AG09309 (cell line): ENCODE results near the gene LPIN1.
"Not testable (repeated sequence)": the region's sequence is repeated elsewhere in the genome, so short reads cannot be mapped to it uniquely, and the experiment has no call there.

ENCODE experiments used
- DNase-seq: peaks from one replicate; pipeline ENCODE4 v3.0.0-alpha.2; 2010; ENCODE audit warnings: low read depth
- H3K4me3 ChIP-seq: 2 replicates; pipeline ENCODE4 v1.5.1; 2011; ENCODE audit warnings: mild to moderate bottlenecking, low read depth, low read length, moderate library complexity; ENCODE audit not compliant: control insufficient read depth
- TF ChIP-seq, protein P1 (sequence below): IDR thresholded peaks from 2 replicates; pipeline ENCODE4 v1.5.1; 2011; ENCODE audit warnings: mild to moderate bottlenecking, low read depth, low read length, inconsistent platforms; ENCODE audit not compliant: insufficient read depth, control insufficient read depth; ENCODE audit errors: missing control alignments

Gene LPIN1

DNA sequence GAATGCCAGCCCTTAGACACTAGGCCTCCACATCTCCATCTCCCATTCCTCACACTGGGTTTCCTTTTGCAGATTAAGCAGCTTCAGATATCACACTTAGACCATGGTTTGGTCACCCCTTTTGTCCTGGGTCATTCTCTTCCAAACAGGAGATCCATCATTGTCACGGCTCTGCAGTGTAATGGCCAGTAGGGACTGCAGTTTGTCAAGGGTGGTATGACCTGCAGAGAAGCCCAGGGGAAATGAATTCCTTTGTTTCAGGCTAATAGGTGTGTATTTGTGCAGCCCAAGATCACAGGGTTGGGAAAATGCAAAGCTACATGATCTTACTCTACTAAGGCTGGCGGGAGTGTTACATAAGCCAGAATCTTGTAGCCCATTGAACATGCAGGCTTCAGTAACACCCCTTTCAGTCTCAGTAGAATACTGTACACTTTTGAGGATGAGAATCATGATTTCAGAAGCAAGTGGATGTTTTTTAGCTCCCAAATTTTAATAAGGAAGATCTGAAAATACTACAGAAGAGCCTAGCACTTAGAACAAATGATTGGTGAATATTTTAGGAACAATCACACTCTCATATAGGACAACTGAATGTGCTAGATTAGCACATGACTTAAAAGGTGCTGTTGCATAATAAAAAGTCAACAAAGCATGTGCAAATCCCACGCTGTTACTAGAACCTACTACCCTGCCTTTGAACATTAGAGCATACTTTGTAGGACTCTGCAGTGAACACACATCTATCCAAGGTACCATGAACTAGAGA, 24.0 kb upstream of the LPIN1 start:
- DNase-seq, result no peak
- no peak overlapping the region for H3K4me3 ChIP-seq
- TF ChIP-seq, protein P1, sequence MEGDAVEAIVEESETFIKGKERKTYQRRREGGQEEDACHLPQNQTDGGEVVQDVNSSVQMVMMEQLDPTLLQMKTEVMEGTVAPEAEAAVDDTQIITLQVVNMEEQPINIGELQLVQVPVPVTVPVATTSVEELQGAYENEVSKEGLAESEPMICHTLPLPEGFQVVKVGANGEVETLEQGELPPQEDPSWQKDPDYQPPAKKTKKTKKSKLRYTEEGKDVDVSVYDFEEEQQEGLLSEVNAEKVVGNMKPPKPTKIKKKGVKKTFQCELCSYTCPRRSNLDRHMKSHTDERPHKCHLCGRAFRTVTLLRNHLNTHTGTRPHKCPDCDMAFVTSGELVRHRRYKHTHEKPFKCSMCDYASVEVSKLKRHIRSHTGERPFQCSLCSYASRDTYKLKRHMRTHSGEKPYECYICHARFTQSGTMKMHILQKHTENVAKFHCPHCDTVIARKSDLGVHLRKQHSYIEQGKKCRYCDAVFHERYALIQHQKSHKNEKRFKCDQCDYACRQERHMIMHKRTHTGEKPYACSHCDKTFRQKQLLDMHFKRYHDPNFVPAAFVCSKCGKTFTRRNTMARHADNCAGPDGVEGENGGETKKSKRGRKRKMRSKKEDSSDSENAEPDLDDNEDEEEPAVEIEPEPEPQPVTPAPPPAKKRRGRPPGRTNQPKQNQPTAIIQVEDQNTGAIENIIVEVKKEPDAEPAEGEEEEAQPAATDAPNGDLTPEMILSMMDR, result no peak

DNA sequence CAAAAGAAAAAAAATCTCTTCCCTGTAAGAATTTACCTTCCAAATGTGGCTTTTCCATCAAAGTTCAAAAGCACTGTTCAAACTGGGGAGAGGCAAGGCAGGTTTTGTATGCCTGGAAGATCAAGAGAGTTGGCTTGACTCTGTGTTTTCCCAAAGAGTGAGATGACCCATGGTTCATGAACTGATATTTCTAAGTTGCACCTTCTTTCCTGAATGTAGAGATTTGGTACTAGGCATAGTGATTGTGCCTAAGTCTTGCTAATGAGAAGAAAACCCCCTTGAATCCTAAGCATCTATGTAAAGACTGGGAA, 23.4 kb upstream of the LPIN1 start:
- H3K4me3 ChIP-seq, result no peak overlapping the region
- TF ChIP-seq, protein P1, result no peak
- no peak for DNase-seq

DNA sequence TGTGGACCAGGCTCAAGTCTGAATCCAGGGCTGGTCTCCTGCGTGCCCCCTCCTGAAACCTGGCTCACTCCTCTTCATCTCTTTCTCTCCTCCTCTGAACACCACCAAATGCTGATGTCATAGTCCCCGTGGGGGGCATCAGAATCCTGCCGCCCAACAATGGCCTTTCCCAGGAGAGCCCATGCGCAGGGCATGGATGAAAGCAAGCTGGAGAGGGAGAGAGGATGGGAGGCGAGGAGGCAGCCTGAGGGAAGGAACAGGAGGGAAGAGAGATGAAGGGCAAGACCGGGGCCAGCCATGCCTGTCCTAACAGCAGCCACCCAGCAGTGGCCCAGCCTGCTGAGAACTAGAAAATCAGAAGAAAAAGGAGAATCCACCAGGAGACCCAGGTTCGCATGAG, 22.3 kb upstream of the LPIN1 start:
- H3K4me3 ChIP-seq, result no peak overlapping the region
- DNase-seq, result no peak
- TF ChIP-seq, protein P1, result no peak

DNA sequence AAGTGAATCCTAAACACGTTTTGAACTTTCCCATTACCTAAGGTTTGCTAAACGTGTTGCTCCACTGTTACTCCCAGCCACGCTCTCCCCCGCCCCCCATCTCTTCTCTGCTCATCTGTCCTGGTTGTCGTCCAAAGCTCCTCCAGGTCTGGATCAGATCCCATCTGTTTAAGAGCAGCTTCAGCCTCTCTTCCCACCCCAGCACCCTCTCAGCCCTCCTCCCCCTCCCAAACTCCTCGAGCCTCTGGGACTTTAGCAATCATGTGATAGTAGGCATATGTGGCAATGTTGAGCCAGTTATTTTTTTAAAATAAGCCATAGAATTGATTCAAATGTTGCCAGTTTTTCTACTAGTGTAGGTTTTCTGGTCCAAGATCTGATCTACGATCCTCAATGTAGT, 20.0 kb upstream of the LPIN1 start:
- TF ChIP-seq, protein P1, result no peak
- no peak overlapping the region for H3K4me3 ChIP-seq
- DNase-seq, result no peak

DNA sequence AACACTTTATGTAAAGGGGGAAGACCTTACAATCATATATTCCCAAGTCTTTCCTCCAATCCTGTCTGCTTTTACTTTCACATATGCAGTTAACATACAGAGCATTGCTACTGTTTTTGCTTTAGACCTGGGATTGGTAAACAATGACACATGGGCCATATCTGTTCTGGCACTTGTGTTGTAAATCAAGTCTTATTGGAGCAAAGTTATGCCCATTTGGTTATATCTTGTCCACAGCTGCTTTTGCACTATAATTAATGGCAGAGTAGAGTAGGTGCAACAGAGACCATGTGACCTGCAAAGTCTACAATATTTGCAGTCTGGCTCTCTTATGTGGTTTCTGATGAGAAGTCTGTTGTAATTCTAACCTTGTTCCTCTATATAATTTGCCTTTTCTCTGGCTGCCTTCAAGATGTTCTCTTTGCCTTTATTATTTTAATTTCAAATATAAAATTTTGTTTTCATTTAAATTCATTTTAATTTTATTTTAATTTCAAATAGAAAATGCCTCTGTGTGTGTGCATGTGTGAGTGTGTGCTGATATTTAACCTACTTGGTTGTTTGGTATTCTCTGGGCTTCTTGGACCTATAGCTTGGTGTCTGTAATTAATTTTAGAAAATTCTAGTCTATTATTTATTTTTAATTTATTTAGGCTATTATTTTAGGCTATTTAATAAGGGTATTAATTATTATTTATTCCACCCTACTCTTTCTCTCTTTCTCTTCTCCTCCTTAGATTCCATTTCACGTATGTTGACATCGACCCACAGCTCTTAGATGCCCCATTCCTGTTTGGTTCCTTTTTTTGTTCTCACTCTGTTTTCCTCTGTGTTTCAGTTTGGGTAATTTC, 16.8 kb upstream of the LPIN1 start:
- DNase-seq, result no peak
- H3K4me3 ChIP-seq, result no peak overlapping the region
- TF ChIP-seq, protein P1, result no peak

- H3K4me3 ChIP-seq, DNase-seq: not testable (repeated sequence)
Measured at GRCh38 chr2:11731214-11731984, 15.0 kb upstream of the LPIN1 start.
